ENCODE data around the gene TRMT10C. TPM values are rescaled to one million over a fixed set of nuclear protein-coding genes. Genes with fewer than 3 reads are reported as not detected.
"Not testable (repeated sequence)": the region's sequence is repeated elsewhere in the genome, so short reads cannot be mapped to it uniquely, and the experiment has no call there.

TRMT10C gene
- total RNA-seq, 1 donor from 2014 or later, result 5.9 TPM

DNA sequence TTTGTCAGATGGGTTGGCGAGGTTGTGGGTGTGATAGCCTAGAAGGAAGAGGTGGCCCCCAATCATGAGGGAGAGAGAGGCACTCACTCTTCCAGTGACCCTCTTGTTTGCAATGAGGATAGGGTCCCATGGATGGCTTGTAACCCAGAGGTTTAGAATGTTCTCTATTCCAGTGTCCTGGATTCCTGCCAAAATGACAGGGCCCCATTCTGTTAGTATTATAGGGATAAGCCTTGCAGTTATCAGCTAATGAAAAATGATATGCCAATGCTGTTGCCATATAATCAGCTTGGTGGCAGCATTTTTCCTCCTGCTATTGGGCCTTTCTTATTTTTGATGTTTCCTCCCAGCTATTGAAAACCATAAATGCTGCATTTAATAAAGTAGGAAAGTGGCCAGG is 25.4 kb upstream of the TRMT10C start:
- H3K4me1 ChIP-seq, result peaks cover 0 to 4% of the 10 kb centered on the region in 2 donors
- intact Hi-C loops (cut with DNase I), result no loop called here
- TF ChIP-seq, protein P1, sequence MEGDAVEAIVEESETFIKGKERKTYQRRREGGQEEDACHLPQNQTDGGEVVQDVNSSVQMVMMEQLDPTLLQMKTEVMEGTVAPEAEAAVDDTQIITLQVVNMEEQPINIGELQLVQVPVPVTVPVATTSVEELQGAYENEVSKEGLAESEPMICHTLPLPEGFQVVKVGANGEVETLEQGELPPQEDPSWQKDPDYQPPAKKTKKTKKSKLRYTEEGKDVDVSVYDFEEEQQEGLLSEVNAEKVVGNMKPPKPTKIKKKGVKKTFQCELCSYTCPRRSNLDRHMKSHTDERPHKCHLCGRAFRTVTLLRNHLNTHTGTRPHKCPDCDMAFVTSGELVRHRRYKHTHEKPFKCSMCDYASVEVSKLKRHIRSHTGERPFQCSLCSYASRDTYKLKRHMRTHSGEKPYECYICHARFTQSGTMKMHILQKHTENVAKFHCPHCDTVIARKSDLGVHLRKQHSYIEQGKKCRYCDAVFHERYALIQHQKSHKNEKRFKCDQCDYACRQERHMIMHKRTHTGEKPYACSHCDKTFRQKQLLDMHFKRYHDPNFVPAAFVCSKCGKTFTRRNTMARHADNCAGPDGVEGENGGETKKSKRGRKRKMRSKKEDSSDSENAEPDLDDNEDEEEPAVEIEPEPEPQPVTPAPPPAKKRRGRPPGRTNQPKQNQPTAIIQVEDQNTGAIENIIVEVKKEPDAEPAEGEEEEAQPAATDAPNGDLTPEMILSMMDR (IDR thresholded peaks at IDR 0.05), result no peak

DNA sequence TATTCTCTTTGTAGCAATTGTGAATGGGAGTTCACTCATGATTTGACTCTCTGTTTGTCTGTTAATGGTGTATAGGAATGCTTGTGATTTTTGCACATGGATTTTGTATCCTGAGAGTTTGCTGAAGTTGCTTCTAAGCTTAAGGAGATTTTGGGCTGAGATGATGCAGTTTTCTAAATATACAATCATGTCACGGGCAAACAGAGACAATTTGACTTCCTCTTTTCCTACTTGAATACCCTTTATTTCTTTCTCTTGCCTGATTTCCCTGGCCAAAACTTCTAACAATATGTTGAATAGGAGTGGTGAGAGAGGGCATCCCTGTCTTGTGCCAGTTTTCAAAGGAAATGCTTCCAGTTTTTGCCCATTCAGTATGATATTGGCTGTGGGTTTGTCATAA is 24.7 kb upstream of the TRMT10C start:
- H3K4me3 ChIP-seq; H3K9me3 ChIP-seq; H3K4me1 ChIP-seq; H3K27me3 ChIP-seq; DNase-seq (ENCODE audit: low spot score in 2 of 2); H3K36me3 ChIP-seq; H3K27ac ChIP-seq; intact Hi-C loops (cut with DNase I): not testable (repeated sequence)

More for the DNA sequence above, 25.4 kb upstream of the TRMT10C start:
- Histone ChIP-seq H3K4me3 (no peak overlapping the region), H3K27me3 (no peaks in the 10 kb centered on the region), H3K36me3 (no peaks in the 10 kb centered on the region), H3K9me3 (no peaks in the 10 kb centered on the region), H3K27ac (no peak overlapping the region)
- no peak for DNase-seq (ENCODE audit: low spot score in 2 of 2)

DNA sequence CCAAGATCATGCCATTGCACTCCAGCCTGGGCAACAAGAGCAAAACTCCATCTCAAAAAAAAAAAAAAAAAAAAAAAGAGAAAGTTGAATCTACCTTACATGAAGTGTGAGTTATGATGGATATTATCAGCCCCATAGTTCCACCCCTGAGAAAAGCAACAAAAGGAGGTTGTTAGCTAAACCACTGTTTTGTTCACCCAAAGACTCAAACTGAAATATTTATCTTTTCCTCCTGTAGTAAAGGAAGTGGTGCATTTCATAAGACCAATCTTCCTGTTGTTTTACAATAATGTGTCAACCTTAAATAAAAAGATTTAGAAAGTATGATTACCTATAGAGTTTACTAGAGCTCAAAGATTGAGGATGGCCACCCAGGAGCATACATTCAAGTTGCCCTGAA is 18.7 kb upstream of the TRMT10C start:
- Histone ChIP-seq H3K27me3 (no peaks in the 10 kb centered on the region), H3K36me3 (no peaks in the 10 kb centered on the region), H3K9me3 (no peaks in the 10 kb centered on the region), H3K27ac (no peak overlapping the region), H3K4me3 (no peak overlapping the region), H3K4me1 (no peaks in the 10 kb centered on the region)
- intact Hi-C loops (cut with DNase I), result no loop called here
- TF ChIP-seq, protein P1 (IDR thresholded peaks at IDR 0.05), result no peak
- no peak for DNase-seq (ENCODE audit: low spot score in 2 of 2)

DNA sequence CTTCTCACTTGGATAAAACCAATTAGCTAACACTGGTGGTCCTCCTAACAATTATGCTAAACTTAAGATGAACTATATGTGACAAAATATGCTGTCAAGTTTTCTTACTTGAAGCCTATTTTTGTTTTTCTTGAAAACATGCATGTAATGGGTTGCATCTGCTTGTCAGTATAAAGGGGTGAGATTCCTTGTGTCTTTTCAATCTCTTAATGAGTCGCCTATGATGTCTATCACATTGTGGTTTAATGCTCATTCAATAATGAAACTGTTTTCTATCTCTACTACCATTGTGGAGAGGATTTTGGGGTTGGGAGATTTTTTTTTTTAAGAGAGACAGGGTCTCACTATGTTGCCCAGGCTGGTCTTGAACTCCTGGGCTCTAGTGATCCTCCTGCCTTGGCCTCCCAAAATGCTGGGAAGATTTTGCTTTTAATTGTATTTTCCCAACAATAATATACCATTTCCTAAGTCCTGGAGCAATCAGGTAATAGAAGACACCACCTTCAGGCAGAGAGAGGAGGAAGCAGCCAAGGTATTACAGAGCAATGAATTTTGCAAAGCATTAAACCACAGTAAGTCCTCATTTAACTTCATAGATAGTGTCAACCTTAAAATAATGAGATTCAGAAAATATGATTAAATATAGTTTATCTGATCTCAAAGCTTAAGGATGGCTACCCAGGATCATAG is 17.4 kb upstream of the TRMT10C start:
- Histone ChIP-seq H3K27ac (no peak overlapping the region), H3K36me3 (no peaks in the 10 kb centered on the region), H3K9me3 (no peaks in the 10 kb centered on the region), H3K4me3 (no peak overlapping the region), H3K4me1 (no peaks in the 10 kb centered on the region), H3K27me3 (no peaks in the 10 kb centered on the region)
- intact Hi-C loops (cut with DNase I), result no loop called here
- TF ChIP-seq, protein P1 (IDR thresholded peaks at IDR 0.05), result no peak
- DNase-seq (ENCODE audit: low spot score in 2 of 2), result no peak

DNA sequence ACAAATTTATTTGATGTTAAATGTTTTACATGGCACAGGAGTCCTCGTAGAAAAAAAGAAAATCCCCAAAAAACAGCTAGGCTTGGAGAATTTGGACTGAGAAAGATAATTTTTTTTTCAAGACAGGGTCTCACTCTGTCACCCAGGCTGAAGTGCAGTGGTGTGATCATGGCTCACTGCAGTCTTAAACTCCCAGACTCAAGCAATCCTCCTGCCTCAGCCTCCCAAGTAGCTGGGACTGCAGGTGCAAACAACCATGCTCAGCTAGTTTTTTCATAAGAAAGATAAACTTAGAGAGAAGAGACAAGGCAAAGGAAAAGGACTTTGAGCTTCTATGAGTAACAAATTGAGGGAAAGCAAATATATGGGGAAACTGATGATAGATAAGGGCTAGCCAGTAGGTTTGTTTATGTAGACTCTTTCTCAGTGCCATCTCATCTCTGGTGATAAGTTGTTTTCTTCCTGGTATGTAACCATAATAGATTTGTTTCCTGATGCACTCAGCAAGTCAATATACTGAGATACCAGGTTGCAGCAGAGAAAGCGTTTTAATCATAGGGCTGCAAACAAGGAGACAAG is 13.1 kb upstream of the TRMT10C start:
- intact Hi-C loops (cut with DNase I), result no loop called here
- Histone ChIP-seq H3K9me3 (no peaks in the 10 kb centered on the region), H3K27me3 (no peaks in the 10 kb centered on the region), H3K4me1 (no peaks in the 10 kb centered on the region), H3K4me3 (no peak overlapping the region), H3K27ac (no peak overlapping the region), H3K36me3 (no peaks in the 10 kb centered on the region)
- TF ChIP-seq, protein P1 (IDR thresholded peaks at IDR 0.05), result no peak
- no peak for DNase-seq (ENCODE audit: low spot score in 2 of 2)

DNA sequence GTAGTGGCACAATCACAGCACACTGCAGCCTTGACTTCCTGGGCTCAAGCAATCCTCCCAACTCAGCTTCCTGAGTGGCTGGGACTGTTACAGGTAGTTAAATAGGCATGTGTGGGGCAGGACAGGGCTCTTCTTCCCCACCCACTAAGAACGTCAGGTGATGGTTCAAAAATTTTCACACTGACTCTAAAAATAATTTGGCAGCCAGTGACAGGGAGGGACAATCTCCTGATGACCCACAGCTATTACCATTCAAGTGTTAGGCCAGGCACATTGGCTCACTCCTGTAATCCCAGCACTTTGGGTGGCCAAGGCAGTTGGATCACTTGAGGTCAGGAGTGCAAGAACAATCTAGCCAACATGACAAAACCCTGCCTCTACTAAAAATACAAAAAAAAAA is 12.2 kb upstream of the TRMT10C start:
- Histone ChIP-seq H3K9me3 (no peaks in the 10 kb centered on the region), H3K27ac (no peak overlapping the region), H3K36me3 (no peaks in the 10 kb centered on the region), H3K4me3 (no peak overlapping the region), H3K4me1 (no peaks in the 10 kb centered on the region), H3K27me3 (no peaks in the 10 kb centered on the region)
- no peak for DNase-seq (ENCODE audit: low spot score in 2 of 2)
- intact Hi-C loops (cut with DNase I), result no loop called here
- TF ChIP-seq, protein P1 (IDR thresholded peaks at IDR 0.05), result no peak

DNA sequence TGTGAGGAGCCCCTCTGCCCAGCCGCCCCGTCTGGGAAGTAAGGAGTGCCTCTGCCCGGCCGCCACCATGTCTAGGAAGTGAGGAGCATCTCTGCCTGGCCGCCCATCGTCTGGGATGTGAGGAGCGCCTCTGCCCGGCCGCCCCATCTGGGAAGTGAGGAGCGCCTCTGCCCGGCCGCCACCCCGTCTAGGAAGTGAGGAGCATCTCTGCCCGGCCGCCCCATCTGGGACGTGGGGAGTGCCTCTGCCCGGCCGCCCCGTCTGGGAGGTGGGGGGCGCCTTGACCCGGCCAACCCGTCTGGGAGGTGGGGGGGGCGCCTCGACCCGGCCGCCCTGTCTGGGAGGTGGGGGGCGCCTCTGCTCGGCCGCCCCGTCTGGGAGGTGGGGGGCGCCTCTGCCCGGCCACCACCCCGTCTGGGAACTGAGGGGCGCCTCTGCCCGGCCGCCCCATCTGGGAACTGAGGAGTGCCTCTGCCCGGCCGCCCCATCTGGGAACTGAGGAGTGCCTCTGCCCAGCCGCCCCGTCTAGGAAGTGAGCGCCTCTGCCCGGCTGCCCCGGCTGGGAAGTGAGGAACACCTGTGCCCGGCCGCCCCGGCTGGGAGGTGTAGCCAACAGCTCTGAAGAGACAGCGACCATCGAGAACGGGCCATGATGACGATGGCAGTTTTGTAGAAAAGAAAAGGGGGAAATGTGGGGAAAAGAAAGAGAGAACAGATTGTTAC is 10.1 kb upstream of the TRMT10C start:
- H3K4me3 ChIP-seq; H3K27ac ChIP-seq; H3K4me1 ChIP-seq; H3K9me3 ChIP-seq; H3K27me3 ChIP-seq; H3K36me3 ChIP-seq; DNase-seq (ENCODE audit: low spot score in 2 of 2); intact Hi-C loops (cut with DNase I): not testable (repeated sequence)

DNA sequence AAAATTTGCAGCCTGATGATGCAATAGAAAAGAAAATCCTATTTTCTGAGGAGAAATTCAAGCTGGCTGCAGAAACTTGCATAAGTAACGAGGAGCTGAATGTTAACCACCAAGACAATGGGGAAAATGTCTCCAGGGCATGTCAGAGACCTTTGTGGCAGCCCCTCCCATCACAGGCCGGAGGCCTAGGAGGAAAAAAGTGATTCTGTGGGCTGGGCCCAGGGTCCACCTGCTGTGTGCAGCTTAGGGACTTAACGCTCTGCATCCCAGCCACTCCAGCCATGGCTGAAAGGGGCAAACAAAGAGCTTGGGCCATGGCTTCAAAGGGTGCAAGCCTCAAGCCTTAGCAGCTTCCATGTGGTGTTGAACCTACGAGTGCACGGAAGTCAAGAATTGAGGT is 8.3 kb upstream of the TRMT10C start:
- H3K9me3 ChIP-seq; H3K27ac ChIP-seq; H3K27me3 ChIP-seq; H3K4me3 ChIP-seq; H3K36me3 ChIP-seq; DNase-seq (ENCODE audit: low spot score in 2 of 2); H3K4me1 ChIP-seq; intact Hi-C loops (cut with DNase I): not testable (repeated sequence)

Data from ascending aorta (tissue), 2 donors.